GM12878 (cell line): ENCODE data around the gene PPP1R3F.

Experiments
- EGR1 ChIP-seq, 2 experiments: IDR thresholded peaks; 1 replicate in 1 of 2; 2 replicates in 1 of 2; pipeline ENCODE4 v1.6.1; 2011 to 2012; ENCODE audit warnings: low read depth in 2 of 2, low read length in 2 of 2, borderline replicate concordance in 1 of 2, mild to moderate bottlenecking in 1 of 2, moderate library complexity in 1 of 2
- ESRRA ChIP-seq: IDR thresholded peaks from 2 replicates; pipeline ENCODE4 v1.6.1; 2012; ENCODE audit warnings: mild to moderate bottlenecking, low read length, improper control_type of control experiment
- HCFC1 ChIP-seq: fragments of 150-350 bp; IDR thresholded peaks from 2 replicates; pipeline ENCODE4 v1.6.1; 2014; ENCODE audit warnings: low read length
- HDGF ChIP-seq: fragments of 450-650 bp; IDR thresholded peaks from 2 replicates; pipeline ENCODE4 v1.6.1; 2016; ENCODE audit warnings: antibody characterized with exemption
- TCF7 ChIP-seq: IDR thresholded peaks from 2 replicates; pipeline ENCODE4 v1.6.1; 2014; ENCODE audit warnings: antibody characterized with exemption, borderline replicate concordance

- TF ChIP-seq HCFC1 (no peak), HDGF (no peak), EGR1 (IDR thresholded peaks at IDR 0.05; ENCODE audit: borderline replicate concordance in 1 of 2, low read depth in 2 of 2, low read length in 2 of 2) (no peak), ESRRA (no peak), TCF7 (no peak)
These were observed 20.6 kb downstream of the PPP1R3F start for GRCh38 chrX:49290215-49290614.
